ENCODE measurements around the gene IQSEC1.

The IQSEC1 gene

GRCh38 chr3:12988728-12989454 is 84.3 kb downstream of the IQSEC1 start:
- Histone ChIP-seq H3K9ac (ENCODE audit: low read length) (no peak overlapping the region), H3K9me3 (ENCODE audit: control insufficient read depth, low read length) (no peaks in the 10 kb centered on the region), H3K4me1 (ENCODE audit: control insufficient read depth, insufficient read depth, low read length) (peaks cover 6% of the 10 kb centered on the region), H3K36me3 (ENCODE audit: control insufficient read depth, insufficient read depth, low read length) (no peaks in the 10 kb centered on the region), H3K4me3 (ENCODE audit: low read length) (no peak overlapping the region), H3K27me3 (ENCODE audit: control insufficient read depth, insufficient read depth, low read length) (peaks cover 6% of the 10 kb centered on the region)

- H3K4me1 ChIP-seq (ENCODE audit: control insufficient read depth, insufficient read depth, low read length) = peaks cover 8% of the 10 kb centered on the region
- peaks cover under 1% of the 10 kb centered on the region for H3K27me3 ChIP-seq (ENCODE audit: control insufficient read depth, insufficient read depth, low read length)
- H3K36me3 ChIP-seq (ENCODE audit: control insufficient read depth, insufficient read depth, low read length) = no peaks in the 10 kb centered on the region
- H3K4me3 ChIP-seq (ENCODE audit: low read length) = no peak overlapping the region
- no peak overlapping the region for H3K9ac ChIP-seq (ENCODE audit: low read length)
- H3K9me3 ChIP-seq (ENCODE audit: control insufficient read depth, low read length) = no peaks in the 10 kb centered on the region
Observed at GRCh38 chr3:12987602-12988001, 85.6 kb downstream of the IQSEC1 start.

- Histone ChIP-seq H3K9me3 (ENCODE audit: control insufficient read depth, low read length) (no peaks in the 10 kb centered on the region), H3K4me1 (ENCODE audit: control insufficient read depth, insufficient read depth, low read length) (peaks cover 8% of the 10 kb centered on the region), H3K36me3 (ENCODE audit: control insufficient read depth, insufficient read depth, low read length) (no peaks in the 10 kb centered on the region), H3K4me3 (ENCODE audit: low read length) (no peak overlapping the region), H3K9ac (ENCODE audit: low read length) (no peak overlapping the region), H3K27me3 (ENCODE audit: control insufficient read depth, insufficient read depth, low read length) (no peaks in the 10 kb centered on the region)
Observed at GRCh38 chr3:12986986-12987385, 86.2 kb downstream of the IQSEC1 start.

GRCh38 chr3:12986521-12986920 is 86.7 kb downstream of the IQSEC1 start:
- Histone ChIP-seq H3K9ac (ENCODE audit: low read length) (no peak overlapping the region), H3K9me3 (ENCODE audit: control insufficient read depth, low read length) (no peaks in the 10 kb centered on the region), H3K36me3 (ENCODE audit: control insufficient read depth, insufficient read depth, low read length) (no peaks in the 10 kb centered on the region), H3K4me3 (ENCODE audit: low read length) (no peak overlapping the region), H3K4me1 (ENCODE audit: control insufficient read depth, insufficient read depth, low read length) (peaks cover 8% of the 10 kb centered on the region), H3K27me3 (ENCODE audit: control insufficient read depth, insufficient read depth, low read length) (no peaks in the 10 kb centered on the region)

GRCh38 chr3:12986031-12986430 is 87.2 kb downstream of the IQSEC1 start:
- Histone ChIP-seq H3K9me3 (ENCODE audit: control insufficient read depth, low read length) (no peaks in the 10 kb centered on the region), H3K36me3 (ENCODE audit: control insufficient read depth, insufficient read depth, low read length) (no peaks in the 10 kb centered on the region), H3K4me1 (ENCODE audit: control insufficient read depth, insufficient read depth, low read length) (peaks cover 8% of the 10 kb centered on the region), H3K27me3 (ENCODE audit: control insufficient read depth, insufficient read depth, low read length) (no peaks in the 10 kb centered on the region), H3K4me3 (ENCODE audit: low read length) (no peak overlapping the region), H3K9ac (ENCODE audit: low read length) (no peak overlapping the region)

GRCh38 chr3:12985148-12985547 is 88.1 kb downstream of the IQSEC1 start:
- peaks cover 8% of the 10 kb centered on the region for H3K4me1 ChIP-seq (ENCODE audit: control insufficient read depth, insufficient read depth, low read length)
- H3K4me3 ChIP-seq (ENCODE audit: low read length) = no peak overlapping the region
- no peaks in the 10 kb centered on the region for H3K9me3 ChIP-seq (ENCODE audit: control insufficient read depth, low read length)
- no peaks in the 10 kb centered on the region for H3K36me3 ChIP-seq (ENCODE audit: control insufficient read depth, insufficient read depth, low read length)
- H3K27me3 ChIP-seq (ENCODE audit: control insufficient read depth, insufficient read depth, low read length) = no peaks in the 10 kb centered on the region
- no peak overlapping the region for H3K9ac ChIP-seq (ENCODE audit: low read length)

GRCh38 chr3:12984023-12984823 is 89.0 kb downstream of the IQSEC1 start:
- no peak overlapping the region for H3K9ac ChIP-seq (ENCODE audit: low read length)
- H3K9me3 ChIP-seq (ENCODE audit: control insufficient read depth, low read length) = no peaks in the 10 kb centered on the region
- H3K36me3 ChIP-seq (ENCODE audit: control insufficient read depth, insufficient read depth, low read length) = no peaks in the 10 kb centered on the region
- H3K4me3 ChIP-seq (ENCODE audit: low read length) = no peak overlapping the region
- H3K27me3 ChIP-seq (ENCODE audit: control insufficient read depth, insufficient read depth, low read length) = no peaks in the 10 kb centered on the region
- H3K4me1 ChIP-seq (ENCODE audit: control insufficient read depth, insufficient read depth, low read length) = peaks cover 8% of the 10 kb centered on the region

- Histone ChIP-seq H3K27me3 (ENCODE audit: control insufficient read depth, insufficient read depth, low read length) (no peaks in the 10 kb centered on the region), H3K4me1 (ENCODE audit: control insufficient read depth, insufficient read depth, low read length) (peaks cover 8% of the 10 kb centered on the region), H3K36me3 (ENCODE audit: control insufficient read depth, insufficient read depth, low read length) (no peaks in the 10 kb centered on the region), H3K4me3 (ENCODE audit: low read length) (no peak overlapping the region), H3K9ac (ENCODE audit: low read length) (no peak overlapping the region), H3K9me3 (ENCODE audit: control insufficient read depth, low read length) (no peaks in the 10 kb centered on the region)
Observed at GRCh38 chr3:12983319-12983718, 89.9 kb downstream of the IQSEC1 start.

- no peaks in the 10 kb centered on the region for H3K36me3 ChIP-seq (ENCODE audit: control insufficient read depth, insufficient read depth, low read length)
- H3K4me1 ChIP-seq (ENCODE audit: control insufficient read depth, insufficient read depth, low read length) = peaks cover 8% of the 10 kb centered on the region
- H3K4me3 ChIP-seq (ENCODE audit: low read length) = no peak overlapping the region
- H3K9me3 ChIP-seq (ENCODE audit: control insufficient read depth, low read length) = no peaks in the 10 kb centered on the region
- no peaks in the 10 kb centered on the region for H3K27me3 ChIP-seq (ENCODE audit: control insufficient read depth, insufficient read depth, low read length)
- no peak overlapping the region for H3K9ac ChIP-seq (ENCODE audit: low read length)
Observed at GRCh38 chr3:12982619-12983101, 90.6 kb downstream of the IQSEC1 start.

- H3K9ac ChIP-seq (ENCODE audit: low read length) = no peak overlapping the region
- no peaks in the 10 kb centered on the region for H3K9me3 ChIP-seq (ENCODE audit: control insufficient read depth, low read length)
- no peaks in the 10 kb centered on the region for H3K36me3 ChIP-seq (ENCODE audit: control insufficient read depth, insufficient read depth, low read length)
- H3K4me1 ChIP-seq (ENCODE audit: control insufficient read depth, insufficient read depth, low read length) = peaks cover 8% of the 10 kb centered on the region
- no peaks in the 10 kb centered on the region for H3K27me3 ChIP-seq (ENCODE audit: control insufficient read depth, insufficient read depth, low read length)
- H3K4me3 ChIP-seq (ENCODE audit: low read length) = no peak overlapping the region
Observed at GRCh38 chr3:12981306-12982275, 91.6 kb downstream of the IQSEC1 start.

GRCh38 chr3:12980596-12981290 is 92.5 kb downstream of the IQSEC1 start:
- no peaks in the 10 kb centered on the region for H3K36me3 ChIP-seq (ENCODE audit: control insufficient read depth, insufficient read depth, low read length)
- H3K9me3 ChIP-seq (ENCODE audit: control insufficient read depth, low read length) = no peaks in the 10 kb centered on the region
- peaks cover 8% of the 10 kb centered on the region for H3K4me1 ChIP-seq (ENCODE audit: control insufficient read depth, insufficient read depth, low read length)
- H3K9ac ChIP-seq (ENCODE audit: low read length) = no peak overlapping the region
- H3K27me3 ChIP-seq (ENCODE audit: control insufficient read depth, insufficient read depth, low read length) = no peaks in the 10 kb centered on the region
- H3K4me3 ChIP-seq (ENCODE audit: low read length) = no peak overlapping the region

Measured in mucosa of stomach (tissue), 1 donor.